HG02763 (cell line): Measurements from ENCODE around the gene UBE4A.

ENCODE experiments used
- ATAC-seq: cut with Tn5 transposase; IDR thresholded peaks from one replicate; pipeline ENCODE4 v1.9.1; 2021; ENCODE audit warnings: mild to moderate bottlenecking, moderate library complexity; ENCODE audit not compliant: unreplicated experiment

Gene UBE4A

DNA sequence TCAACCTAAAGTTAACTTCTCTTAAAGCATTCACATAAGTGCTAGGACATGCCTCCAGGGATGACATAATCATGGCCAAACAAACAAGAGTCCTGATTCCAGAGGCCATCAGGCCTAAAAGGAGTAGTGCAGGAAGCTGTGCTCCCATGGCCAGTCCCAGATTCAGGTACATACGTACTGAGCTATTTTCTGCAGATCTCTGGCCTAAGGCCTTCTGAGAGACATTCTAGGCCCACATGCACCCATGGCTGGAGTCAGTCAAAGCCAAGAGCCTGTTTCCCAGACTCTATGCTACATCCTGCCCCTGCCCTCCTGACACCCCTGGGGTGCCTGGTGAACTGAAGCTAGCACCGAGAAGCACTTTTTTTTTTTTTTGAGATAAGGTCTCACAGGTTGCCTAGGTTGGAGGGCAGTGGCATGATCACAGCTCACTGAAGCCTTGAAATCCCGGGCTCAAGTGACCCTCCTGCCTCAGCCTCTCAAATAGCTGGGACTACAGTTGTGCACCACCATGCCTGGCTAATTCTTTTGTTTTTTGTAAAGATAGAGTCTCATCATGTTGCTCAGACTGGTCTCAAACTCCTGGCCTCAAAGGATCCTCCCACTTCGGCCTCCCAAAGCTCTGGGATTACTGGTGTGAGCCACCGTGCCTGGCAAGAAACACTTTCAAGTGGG is 17.4 kb upstream of the UBE4A start:
- no peak for ATAC-seq

DNA sequence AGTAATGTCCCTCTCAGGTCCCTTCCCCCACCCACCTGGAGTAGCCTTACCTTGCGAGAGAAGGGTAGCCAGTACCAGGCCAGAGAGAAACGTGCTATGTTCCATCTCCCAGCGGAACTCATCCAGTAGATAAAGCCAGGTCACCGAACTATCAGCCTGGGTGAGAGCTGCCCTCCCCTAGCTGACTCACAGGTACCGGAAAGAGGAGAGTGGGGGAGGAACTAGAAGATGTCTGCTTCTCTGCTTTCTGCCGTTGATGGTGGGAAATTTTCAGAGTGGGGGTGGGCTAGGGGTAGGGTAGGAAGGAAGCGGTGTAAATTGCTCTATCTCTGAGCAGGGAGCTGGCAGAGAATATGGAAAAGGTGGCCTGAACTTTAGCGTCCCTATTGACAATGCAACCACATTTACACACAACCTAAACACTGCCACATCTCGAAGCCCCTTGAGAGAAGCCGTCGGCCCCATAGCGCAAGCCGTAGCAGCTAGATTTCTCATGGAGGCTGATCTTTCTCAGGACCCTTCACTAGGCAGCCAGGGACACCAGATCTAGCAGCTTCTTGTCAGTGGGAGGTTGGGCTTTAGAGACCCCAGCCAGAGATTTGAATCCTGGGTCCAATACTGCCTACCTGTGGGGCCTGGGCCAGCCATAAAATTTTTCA is 16.8 kb upstream of the UBE4A start, which contains the start of gene CD3D:
TSS of gene CD3D (minus strand) at position 203 of the 659 bp plus-strand sequence. CDS start at position 105, 98 bp downstream.
- ATAC-seq: no peak

GRCh38 chr11:118343248-118343647 is 16.2 kb upstream of the UBE4A start:
- no peak for ATAC-seq

DNA sequence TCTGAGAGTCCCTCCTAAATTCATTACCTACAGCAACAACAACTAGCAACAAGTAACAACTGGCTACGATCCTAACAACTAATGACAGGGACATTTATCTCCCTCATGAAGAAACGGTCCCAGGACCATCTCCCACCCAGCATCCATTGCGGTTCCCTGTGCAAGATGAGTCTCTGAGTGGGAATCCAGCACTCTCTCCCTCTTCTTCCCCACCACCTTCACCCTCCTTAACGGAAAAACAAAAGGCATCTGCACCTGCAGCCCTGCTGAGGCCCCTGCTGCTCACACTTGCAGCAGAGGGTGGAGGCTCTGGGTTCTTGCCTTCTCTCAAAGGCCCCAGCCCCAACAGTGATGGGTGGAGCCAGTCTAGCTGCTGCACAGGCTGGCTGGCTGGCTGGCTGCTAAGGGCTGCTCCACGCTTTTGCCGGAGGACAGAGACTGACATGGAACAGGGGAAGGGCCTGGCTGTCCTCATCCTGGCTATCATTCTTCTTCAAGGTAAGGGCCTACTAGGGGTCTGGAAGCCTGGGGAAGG is 15.4 kb upstream of the UBE4A start, which contains the start of gene CD3G:
TSS of gene CD3G (plus strand) at position 364 of the 535 bp plus-strand sequence. CDS start at position 444, 80 bp downstream.
- ATAC-seq: no peak

DNA sequence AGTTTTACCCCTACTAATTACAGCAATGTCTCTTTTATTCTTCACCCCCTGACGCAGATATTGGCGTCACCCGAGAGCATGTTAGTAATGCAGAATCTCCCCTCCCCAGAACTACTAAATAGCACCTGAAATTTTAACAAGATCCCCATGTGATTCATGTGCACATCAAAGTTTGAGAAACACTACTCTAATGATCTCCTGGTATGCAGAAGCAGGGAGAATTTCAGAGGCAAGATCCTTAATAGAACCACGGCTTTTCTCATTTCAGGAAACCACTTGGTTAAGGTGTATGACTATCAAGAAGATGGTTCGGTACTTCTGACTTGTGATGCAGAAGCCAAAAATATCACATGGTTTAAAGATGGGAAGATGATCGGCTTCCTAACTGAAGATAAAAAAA is 9.9 kb upstream of the UBE4A start:
- no peak for ATAC-seq

GRCh38 chr11:118353084-118353710 is 6.2 kb upstream of the UBE4A start:
- no peak for ATAC-seq

GRCh38 chr11:118358071-118358470 is 1.3 kb upstream of the UBE4A start:
- no peak for ATAC-seq

DNA sequence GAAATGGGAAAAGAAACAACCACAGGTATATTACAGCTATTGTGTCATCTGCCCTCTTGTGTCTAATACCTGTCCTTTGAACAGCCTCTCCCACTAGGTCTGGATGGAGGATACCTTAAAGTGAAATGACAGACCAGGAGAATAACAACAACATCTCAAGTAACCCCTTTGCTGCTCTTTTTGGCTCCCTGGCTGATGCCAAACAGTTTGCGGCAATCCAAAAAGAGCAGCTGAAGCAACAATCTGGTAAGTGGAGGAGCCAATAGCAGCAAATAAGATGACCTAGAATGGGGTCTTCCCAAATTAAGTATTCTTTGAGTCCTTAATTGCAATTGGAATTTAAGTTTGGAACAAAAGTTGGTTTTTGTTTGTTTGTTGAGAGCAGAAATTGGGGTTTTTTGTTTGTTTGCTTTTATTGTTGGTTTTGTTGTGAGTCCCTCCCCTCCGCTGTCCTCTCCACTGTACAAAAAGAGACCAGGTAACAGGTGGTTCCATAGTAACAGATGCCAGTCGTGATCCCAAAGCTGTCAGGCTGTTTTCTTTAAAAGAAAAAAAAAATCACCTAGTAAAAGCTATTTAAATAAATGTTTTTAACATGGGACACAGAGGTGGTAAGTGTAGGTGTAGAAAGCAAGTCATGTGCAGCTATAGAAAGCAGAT is 5.7 kb downstream of the UBE4A start:
- no peak for ATAC-seq

GRCh38 chr11:118366287-118366686 is 6.9 kb downstream of the UBE4A start:
- ATAC-seq: no peak

DNA sequence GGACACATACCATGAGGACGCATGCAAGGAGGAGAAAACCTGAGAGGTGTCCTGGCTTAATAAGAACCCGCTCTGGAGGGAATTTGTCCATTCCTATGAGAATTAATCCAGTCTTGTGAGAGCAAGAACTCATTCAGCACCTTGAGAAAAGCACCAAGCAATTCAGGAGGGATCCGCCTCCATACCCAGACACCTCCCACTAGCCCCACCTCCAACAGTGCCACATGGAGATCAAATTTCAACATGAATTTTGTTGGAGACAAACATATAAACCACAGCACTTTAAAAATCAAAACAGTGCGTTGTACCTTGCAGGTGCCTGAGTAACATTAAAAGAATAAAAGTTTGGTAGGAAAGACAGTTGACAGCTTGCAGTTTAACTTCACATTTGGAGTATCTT is 11.4 kb downstream of the UBE4A start:
- ATAC-seq: no peak

GRCh38 chr11:118373263-118373662 is 13.9 kb downstream of the UBE4A start:
- no peak for ATAC-seq

DNA sequence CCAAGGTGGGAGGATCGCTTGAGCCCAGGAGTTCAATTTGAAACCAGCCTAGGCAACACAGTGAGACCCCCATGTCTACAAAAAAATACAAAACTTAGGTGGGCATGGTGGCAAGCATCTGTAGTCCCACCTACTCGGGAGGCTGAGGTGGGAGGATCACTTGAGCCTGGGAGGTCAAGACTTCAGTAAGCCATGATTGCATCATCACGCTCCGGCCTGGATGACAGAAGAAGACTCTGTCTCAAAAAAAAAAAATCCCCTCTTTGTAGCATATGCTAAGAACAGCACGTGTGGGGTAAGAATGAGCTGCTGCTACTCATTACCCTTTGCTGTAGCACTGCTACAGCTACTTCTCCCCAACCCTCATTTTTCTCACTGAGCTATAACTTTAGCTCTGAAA is 14.5 kb downstream of the UBE4A start:
- no peak for ATAC-seq

- ATAC-seq: no peak
Measured at GRCh38 chr11:118374729-118375128, 15.3 kb downstream of the UBE4A start.

- ATAC-seq: no peak
Measured at GRCh38 chr11:118375978-118376377, 16.6 kb downstream of the UBE4A start.

DNA sequence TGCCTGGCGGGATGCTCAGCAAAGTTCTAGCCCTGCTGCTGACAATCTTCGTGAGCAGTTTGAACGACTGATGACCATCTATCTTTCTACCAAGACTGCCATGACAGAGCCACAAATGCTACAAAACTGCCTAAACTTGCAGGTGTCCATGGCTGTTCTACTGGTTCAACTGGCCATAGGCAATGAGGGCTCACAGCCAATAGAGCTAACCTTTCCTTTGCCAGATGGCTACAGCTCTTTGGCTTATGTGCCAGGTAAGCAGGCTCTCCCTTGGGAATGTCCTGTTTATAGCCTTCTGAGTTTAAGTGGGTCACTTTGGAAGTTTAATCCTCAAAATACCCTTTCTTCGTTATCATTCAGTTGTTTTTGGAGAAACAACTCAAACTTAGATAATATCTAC is 20.1 kb downstream of the UBE4A start:
- no peak for ATAC-seq

DNA sequence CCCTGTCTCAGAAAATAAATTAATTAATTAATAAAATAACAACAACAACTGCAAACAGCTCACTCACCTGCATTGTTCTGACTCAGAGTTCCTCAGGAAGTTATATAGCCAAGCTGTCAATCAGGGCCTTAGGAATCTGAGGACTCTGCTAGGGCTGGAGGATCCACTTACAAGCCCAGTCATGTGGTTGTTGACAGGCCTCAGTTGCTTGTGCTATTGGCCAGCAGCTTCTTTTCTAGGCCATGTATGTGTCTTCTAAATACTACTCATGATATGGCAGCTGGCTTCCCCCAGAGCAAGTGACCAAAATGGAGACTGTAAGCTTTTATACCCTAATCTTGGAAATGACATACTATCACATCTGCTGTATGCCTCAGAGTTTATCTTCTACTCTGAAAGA is 21.2 kb downstream of the UBE4A start:
- no peak for ATAC-seq

DNA sequence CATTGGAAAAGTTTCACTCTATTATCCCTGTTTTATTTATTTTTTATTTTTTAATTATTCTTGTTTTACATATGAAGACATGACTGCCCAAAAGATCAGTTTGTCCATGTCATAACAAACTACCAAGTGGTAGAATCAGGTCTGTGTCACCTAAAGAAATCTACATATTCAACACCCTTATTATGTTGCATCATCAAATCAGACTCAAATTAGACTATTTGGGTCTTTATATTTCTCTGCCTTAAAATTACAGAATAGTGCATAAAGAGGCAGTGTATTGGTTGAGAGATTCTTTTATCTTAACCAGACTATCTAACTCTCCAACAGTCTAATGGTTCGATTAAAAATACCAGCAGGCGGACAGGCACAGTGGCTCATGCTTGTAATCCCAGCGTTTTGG is 23.6 kb downstream of the UBE4A start:
- no peak for ATAC-seq

- ATAC-seq: no peak
Measured at GRCh38 chr11:118383657-118384056, 24.3 kb downstream of the UBE4A start.

GRCh38 chr11:118396097-118396501 is 36.7 kb downstream of the UBE4A start:
- ATAC-seq: no peak

DNA sequence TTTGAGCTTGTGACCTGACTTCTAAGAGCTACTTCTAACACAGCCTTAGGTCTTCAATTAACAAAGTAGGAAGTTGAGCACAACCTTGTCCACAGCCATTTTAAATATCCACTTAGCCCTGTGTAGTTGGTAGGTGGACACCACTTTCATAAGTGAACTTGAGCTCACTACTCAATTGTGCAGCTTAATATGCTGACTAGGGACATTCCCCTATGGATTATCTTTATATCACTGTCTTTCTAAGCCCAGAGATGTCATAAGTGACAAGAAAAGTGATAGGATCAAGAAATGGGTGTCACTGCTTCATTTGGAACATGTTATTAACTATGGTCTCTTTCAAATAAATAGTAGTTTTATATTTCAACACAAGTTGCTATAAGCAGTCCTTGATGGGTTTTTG is 38.0 kb downstream of the UBE4A start:
- no peak for ATAC-seq
